Astrocyte of the spinal cord (primary cell): ENCODE measurements around the gene IL10RA.

Source experiments
- DNase-seq: peaks from one replicate; pipeline ENCODE4 v3.0.0; 2011; ENCODE audit warnings: low read depth, low spot score
- H3K4me3 ChIP-seq: 2 replicates; pipeline ENCODE4 v1.5.1; 2011; ENCODE audit warnings: low read depth, mild to moderate bottlenecking, low read length, moderate library complexity
- in situ Hi-C: cut with HindIII; loops from 2 replicates; pipeline ENCODE4 v1.10.0; 2017; ENCODE audit warnings: low sequenced_read_pairs
- TF ChIP-seq, protein P1 (sequence below): IDR thresholded peaks from 2 replicates; pipeline ENCODE4 v1.5.1; 2012; ENCODE audit warnings: low read depth, mild to moderate bottlenecking, low read length, inconsistent platforms

The IL10RA gene

GRCh38 chr11:117950993-117951961 lies 34.9 kb upstream of the IL10RA start:
- no peak overlapping the region for H3K4me3 ChIP-seq

DNA sequence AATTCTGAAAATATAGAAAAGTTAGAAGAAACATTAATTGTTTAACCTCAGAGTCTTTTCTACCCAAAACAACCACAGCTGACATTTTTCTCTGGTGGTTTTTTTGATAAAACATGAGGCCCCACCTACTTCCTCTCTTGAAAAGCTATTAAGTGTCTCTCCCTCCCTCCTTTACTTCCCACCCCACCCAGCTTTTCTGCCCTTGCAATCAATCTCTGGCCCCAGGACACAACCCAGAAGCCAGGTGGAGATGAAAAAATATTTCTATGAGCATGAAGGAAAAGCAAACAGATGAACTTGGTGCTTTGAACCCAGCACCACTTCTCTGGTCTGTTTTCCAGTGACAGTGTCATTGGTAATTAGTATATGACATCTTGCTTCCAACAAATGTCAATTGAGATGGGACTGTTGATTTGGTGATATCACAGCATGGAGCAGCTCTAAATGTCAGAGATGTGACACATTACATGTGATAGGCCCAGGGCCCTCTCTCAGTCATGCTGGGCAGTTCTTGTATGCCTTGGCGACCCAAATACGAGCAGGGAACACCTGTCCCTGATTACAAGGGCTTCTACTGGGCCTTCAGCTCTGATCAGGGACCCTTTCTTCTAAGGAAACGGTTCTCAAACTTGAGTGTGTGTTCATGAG lies 33.0 kb upstream of the IL10RA start:
- H3K4me3 ChIP-seq = no peak overlapping the region
- no peak for DNase-seq
- TF ChIP-seq, protein P1, sequence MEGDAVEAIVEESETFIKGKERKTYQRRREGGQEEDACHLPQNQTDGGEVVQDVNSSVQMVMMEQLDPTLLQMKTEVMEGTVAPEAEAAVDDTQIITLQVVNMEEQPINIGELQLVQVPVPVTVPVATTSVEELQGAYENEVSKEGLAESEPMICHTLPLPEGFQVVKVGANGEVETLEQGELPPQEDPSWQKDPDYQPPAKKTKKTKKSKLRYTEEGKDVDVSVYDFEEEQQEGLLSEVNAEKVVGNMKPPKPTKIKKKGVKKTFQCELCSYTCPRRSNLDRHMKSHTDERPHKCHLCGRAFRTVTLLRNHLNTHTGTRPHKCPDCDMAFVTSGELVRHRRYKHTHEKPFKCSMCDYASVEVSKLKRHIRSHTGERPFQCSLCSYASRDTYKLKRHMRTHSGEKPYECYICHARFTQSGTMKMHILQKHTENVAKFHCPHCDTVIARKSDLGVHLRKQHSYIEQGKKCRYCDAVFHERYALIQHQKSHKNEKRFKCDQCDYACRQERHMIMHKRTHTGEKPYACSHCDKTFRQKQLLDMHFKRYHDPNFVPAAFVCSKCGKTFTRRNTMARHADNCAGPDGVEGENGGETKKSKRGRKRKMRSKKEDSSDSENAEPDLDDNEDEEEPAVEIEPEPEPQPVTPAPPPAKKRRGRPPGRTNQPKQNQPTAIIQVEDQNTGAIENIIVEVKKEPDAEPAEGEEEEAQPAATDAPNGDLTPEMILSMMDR = no peak
- in situ Hi-C loops = no loop called here

More at GRCh38 chr11:117950993-117951961, 34.9 kb upstream of the IL10RA start:
- TF ChIP-seq, protein P1 = no peak
- DNase-seq = no peak
- in situ Hi-C loops = no loop called here

DNA sequence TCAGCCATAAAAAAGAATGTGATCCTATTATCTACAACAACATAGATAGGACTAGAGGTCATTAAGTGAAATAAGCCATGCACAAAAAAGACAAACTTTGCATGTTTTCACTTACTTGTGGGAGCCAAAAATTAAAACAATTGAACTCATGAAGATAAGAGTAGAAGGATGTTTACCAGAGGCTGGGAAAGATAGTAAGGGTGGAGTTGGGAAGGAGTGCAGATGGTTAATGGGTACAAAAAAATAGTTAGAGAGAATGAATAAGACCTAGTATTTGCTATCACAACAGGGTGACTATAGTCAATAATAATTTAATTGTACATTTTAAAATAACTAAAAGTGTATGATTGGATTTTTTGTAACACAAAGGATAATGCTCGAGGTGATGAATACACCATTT lies 27.2 kb upstream of the IL10RA start:
- in situ Hi-C loops = no loop called here
- H3K4me3 ChIP-seq = no peak overlapping the region
- TF ChIP-seq, protein P1 = no peak
- no peak for DNase-seq

GRCh38 chr11:117959438-117960149 lies 26.6 kb upstream of the IL10RA start:
- DNase-seq = no peak
- no peak overlapping the region for H3K4me3 ChIP-seq
- TF ChIP-seq, protein P1 = no peak
- in situ Hi-C loops = no loop called here

DNA sequence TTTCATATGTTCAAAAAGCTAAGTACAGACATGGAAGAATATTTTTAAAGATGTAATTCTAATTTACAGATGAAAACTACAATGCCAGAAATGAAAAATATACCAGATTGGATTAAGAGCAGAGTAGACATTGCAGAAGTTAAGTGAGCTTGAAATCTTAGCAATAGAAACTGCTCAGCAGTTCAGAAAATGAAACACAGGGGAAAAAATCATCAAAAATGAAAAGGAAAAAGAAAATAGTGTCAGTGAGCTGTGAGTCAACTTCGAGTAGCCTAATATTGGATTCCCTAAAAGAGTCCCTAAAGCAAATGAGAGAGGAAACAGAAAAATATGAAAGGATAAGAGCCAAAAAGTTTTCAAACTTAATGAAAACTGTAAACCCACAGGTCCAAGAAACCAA lies 25.8 kb upstream of the IL10RA start:
- in situ Hi-C loops = no loop called here
- TF ChIP-seq, protein P1 = no peak

DNA sequence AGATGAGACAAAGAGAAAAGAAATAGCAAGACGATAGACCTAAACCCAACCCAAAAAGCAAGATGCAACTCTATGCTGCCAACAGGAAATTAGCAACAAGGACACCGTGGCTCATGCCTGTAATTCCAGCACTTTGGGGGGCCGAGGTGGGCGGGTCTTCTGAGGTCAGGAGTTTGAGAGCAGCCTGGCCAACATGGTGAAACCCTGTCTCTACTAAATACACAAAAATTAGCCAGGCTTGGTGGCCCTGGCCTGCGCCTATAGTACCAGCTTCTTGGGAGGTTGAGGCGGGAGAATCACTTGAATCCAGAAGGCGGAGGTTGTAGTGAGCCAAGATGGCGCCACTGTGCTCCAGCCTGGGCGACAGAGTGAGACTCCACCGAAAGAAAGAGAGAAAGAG lies 24.3 kb upstream of the IL10RA start:
- no peak for DNase-seq
- no peak overlapping the region for H3K4me3 ChIP-seq
- TF ChIP-seq, protein P1 = no peak
- in situ Hi-C loops = no loop called here

More for the DNA sequence above, 25.8 kb upstream of the IL10RA start:
- no peak overlapping the region for H3K4me3 ChIP-seq
- no peak for DNase-seq
